OCI-LY3 (cell line): ENCODE data around the gene SLC8A2.

Source experiments
- H2AFZ ChIP-seq: fragments of 200-600, 300-600 bp; shearing (Covaris generic); 2 replicates; pipeline ENCODE4 v1.6.0; 2014; ENCODE audit warnings: antibody characterized with exemption, low read depth, low read length
- H3K27ac ChIP-seq: fragments of 200-600, 300-600 bp; sonication (generic); 2 replicates; pipeline ENCODE4 v1.5.1; 2014; ENCODE audit warnings: mild to moderate bottlenecking, low read length, moderate library complexity, mixed read lengths
- H3K27me3 ChIP-seq: fragments of 200-600, 300-600 bp; sonication (generic); 2 replicates; pipeline ENCODE4 v1.6.1; 2014; ENCODE audit warnings: low read depth, low read length, mixed read lengths
- H3K36me3 ChIP-seq: fragments of 200-600, 300-600 bp; sonication (generic); replicated peaks from 2 replicates; pipeline ENCODE3; 2014; ENCODE audit warnings: low read depth, low read length, mixed read lengths
- H3K4me1 ChIP-seq: fragments of 300-600, 200-600 bp; sonication (generic); 2 replicates; pipeline ENCODE4 v1.6.1; 2014; ENCODE audit warnings: low read length, mixed read lengths
- H3K4me2 ChIP-seq: fragments of 200-600, 300-600 bp; sonication (generic); 2 replicates; pipeline ENCODE4 v1.6.1; 2014; ENCODE audit warnings: low read length, mixed read lengths
- H3K4me3 ChIP-seq: fragments of 300-600, 200-600 bp; sonication (generic); 2 replicates; pipeline ENCODE4 v1.5.1; 2014; ENCODE audit warnings: antibody characterized with exemption, mild to moderate bottlenecking, low read length, moderate library complexity
- H3K79me2 ChIP-seq: fragments of 300-600, 200-600 bp; shearing (Covaris generic); 2 replicates; pipeline ENCODE4 v1.6.1; 2014; ENCODE audit warnings: mild to moderate bottlenecking, low read length, mixed read lengths
- H3K9ac ChIP-seq: fragments of 300-600, 200-600 bp; shearing (Covaris generic); 2 replicates; pipeline ENCODE4 v1.6.0; 2014; ENCODE audit warnings: mild to moderate bottlenecking, low read length, moderate library complexity
- H3K9me3 ChIP-seq: fragments of 200-600, 300-600 bp; shearing (Covaris generic); 2 replicates; pipeline ENCODE4 v1.6.1; 2014; ENCODE audit warnings: low read length, mixed read lengths; ENCODE audit not compliant: insufficient read depth
- H4K20me1 ChIP-seq: fragments of 200-600, 300-600 bp; sonication (generic); 2 replicates; pipeline ENCODE4 v1.6.1; 2016; ENCODE audit warnings: low read length, mixed read lengths; ENCODE audit not compliant: insufficient read depth
- EZH2phosphoT487 ChIP-seq: fragments of 200-600 bp; shearing (Covaris generic); IDR thresholded peaks from 2 replicates; pipeline ENCODE4 v1.6.1; 2018; ENCODE audit warnings: antibody characterized with exemption, mixed run types, low read depth
- TF ChIP-seq, protein P1 (sequence below): fragments of 200-600, 300-600 bp; sonication (generic); IDR thresholded peaks from 2 replicates; pipeline ENCODE4 v1.5.1; 2014; ENCODE audit warnings: antibody characterized with exemption, low read length, low read depth

SLC8A2 gene

DNA sequence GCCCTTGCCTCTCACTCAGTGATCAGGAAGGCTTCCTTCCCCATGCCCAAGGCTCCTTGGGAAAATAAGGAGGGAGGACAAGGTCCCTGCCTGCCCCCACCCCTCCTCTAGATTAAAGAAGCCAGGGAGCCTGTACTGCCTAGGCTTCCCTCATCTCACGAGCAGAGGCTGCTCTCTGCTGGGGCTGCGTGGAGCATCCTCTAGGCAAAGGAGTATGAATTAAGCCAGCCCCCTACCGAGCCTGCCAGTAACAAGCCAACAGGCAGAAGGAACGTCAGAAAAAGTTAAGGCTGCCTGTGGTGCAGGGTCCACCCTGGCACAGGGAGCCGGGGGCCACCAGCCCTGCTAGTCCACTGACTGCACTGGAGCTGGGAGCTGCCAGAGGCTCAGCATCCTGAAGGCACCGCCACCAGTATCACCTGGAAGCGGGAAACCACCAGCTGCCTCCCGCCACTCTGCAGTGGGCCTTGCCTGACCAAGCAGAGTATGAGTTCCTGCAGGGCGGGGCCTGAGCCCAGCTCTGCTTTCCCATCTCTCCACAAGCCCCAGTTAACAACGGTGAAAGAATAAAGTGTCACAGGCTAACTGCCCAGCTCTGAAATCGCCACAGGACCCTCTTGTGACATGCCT, 36.3 kb upstream of the SLC8A2 start:
- no peak overlapping the region for H3K4me2 ChIP-seq
- H3K4me3 ChIP-seq = no peak overlapping the region
- no peaks in the 10 kb centered on the region for H3K9me3 ChIP-seq
- H3K27ac ChIP-seq = no peak overlapping the region
- no peaks in the 10 kb centered on the region for H3K27me3 ChIP-seq
- peaks cover 49% of the 10 kb centered on the region for H4K20me1 ChIP-seq
- H3K4me1 ChIP-seq = peaks cover 2% of the 10 kb centered on the region; the same call in 1 of the 2 replicates
- peaks cover 56% of the 10 kb centered on the region for H3K79me2 ChIP-seq
- TF ChIP-seq, protein P1, sequence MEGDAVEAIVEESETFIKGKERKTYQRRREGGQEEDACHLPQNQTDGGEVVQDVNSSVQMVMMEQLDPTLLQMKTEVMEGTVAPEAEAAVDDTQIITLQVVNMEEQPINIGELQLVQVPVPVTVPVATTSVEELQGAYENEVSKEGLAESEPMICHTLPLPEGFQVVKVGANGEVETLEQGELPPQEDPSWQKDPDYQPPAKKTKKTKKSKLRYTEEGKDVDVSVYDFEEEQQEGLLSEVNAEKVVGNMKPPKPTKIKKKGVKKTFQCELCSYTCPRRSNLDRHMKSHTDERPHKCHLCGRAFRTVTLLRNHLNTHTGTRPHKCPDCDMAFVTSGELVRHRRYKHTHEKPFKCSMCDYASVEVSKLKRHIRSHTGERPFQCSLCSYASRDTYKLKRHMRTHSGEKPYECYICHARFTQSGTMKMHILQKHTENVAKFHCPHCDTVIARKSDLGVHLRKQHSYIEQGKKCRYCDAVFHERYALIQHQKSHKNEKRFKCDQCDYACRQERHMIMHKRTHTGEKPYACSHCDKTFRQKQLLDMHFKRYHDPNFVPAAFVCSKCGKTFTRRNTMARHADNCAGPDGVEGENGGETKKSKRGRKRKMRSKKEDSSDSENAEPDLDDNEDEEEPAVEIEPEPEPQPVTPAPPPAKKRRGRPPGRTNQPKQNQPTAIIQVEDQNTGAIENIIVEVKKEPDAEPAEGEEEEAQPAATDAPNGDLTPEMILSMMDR = no peak
- TF ChIP-seq EZH2phosphoT487 = no peak
- H2AFZ ChIP-seq = no peak overlapping the region
- no peak overlapping the region for H3K9ac ChIP-seq
- H3K36me3 ChIP-seq = peaks cover 4% of the 10 kb centered on the region

DNA sequence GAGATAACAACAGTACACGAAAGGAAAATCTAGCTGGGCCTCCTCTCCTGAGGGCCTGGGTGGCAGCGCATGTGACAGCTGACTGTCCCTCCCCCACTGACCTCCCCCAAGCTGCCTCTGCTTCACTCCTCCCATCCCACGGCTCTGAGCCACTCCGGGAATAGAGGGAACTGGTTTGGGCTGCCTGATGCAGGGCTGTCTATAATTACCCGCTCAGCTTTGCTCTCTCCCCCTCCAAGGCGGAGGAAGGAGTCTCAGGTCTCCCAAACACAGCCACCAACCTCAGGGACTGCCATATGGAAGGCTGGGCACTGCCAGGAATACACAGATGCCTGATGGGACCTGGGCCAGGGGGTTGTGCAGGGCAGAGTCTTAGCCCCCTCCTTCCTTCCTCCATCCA, 35.3 kb upstream of the SLC8A2 start:
- peaks cover 45% of the 10 kb centered on the region for H3K79me2 ChIP-seq
- peaks cover 46% of the 10 kb centered on the region for H4K20me1 ChIP-seq
- no peaks in the 10 kb centered on the region for H3K27me3 ChIP-seq
- no peaks in the 10 kb centered on the region for H3K4me1 ChIP-seq
- H3K27ac ChIP-seq = no peak overlapping the region
- H3K9me3 ChIP-seq = no peaks in the 10 kb centered on the region
- H2AFZ ChIP-seq = no peak overlapping the region
- no peak overlapping the region for H3K4me3 ChIP-seq
- peaks cover 7% of the 10 kb centered on the region for H3K36me3 ChIP-seq
- TF ChIP-seq, protein P1 = no peak
- TF ChIP-seq EZH2phosphoT487 = no peak
- no peak overlapping the region for H3K4me2 ChIP-seq
- no peak overlapping the region for H3K9ac ChIP-seq

DNA sequence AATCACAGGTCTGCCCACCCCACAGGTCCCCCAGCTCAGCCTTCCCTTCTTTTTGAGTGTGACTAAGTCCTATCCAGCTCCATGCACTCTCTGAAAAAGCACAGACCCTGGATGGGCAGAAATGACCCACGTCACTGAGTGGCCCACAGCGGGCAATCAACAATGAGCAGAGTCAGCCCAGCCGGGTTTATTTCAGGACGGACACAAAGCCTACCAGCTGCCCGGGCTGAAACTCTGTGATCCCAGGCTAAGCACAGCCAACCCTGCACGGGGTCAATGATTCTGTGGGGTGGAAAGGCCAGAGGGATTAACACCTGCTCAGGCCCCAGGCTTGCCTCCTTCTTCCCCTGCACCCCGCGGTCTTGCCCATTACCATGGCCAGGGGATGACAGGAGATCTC, 34.8 kb upstream of the SLC8A2 start:
- Histone ChIP-seq H3K79me2 (peaks cover 40% of the 10 kb centered on the region), H4K20me1 (peaks cover 41% of the 10 kb centered on the region), H2AFZ (no peak overlapping the region), H3K4me1 (no peaks in the 10 kb centered on the region), H3K36me3 (peaks cover 9% of the 10 kb centered on the region), H3K4me2 (no peak overlapping the region), H3K4me3 (no peak overlapping the region), H3K27me3 (no peaks in the 10 kb centered on the region), H3K9me3 (no peaks in the 10 kb centered on the region), H3K9ac (no peak overlapping the region), H3K27ac (no peak overlapping the region)
- TF ChIP-seq, protein P1 = no peak
- no peak for TF ChIP-seq EZH2phosphoT487

DNA sequence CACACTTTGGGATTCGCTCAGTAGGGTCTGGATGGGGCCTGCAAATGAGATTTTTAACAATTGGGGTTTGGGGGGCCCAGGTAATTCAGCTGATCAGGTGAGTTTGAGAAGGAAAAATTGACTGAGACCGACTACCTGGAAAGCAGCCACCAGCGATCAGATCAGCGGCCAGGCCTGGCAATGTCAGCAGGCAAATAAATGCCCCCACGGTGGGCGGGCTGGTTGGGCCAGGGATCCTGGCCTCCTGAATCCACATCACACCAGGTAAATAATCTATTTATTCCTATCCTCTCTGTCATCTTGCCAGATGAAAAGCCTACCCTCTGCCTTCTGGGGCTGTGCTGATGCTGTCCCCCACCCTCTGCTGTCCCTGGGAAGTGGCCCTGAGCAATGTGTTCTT, 33.8 kb upstream of the SLC8A2 start:
- H3K36me3 ChIP-seq = peaks cover 12% of the 10 kb centered on the region
- TF ChIP-seq, protein P1 = no peak
- no peak for TF ChIP-seq EZH2phosphoT487
- no peak overlapping the region for H3K9ac ChIP-seq
- peaks cover 30% of the 10 kb centered on the region for H3K79me2 ChIP-seq
- H4K20me1 ChIP-seq = peaks cover 34% of the 10 kb centered on the region
- no peaks in the 10 kb centered on the region for H3K27me3 ChIP-seq
- H3K4me2 ChIP-seq = no peak overlapping the region
- H3K9me3 ChIP-seq = no peaks in the 10 kb centered on the region
- H3K4me1 ChIP-seq = no peaks in the 10 kb centered on the region
- H3K4me3 ChIP-seq = no peak overlapping the region
- no peak overlapping the region for H3K27ac ChIP-seq
- no peak overlapping the region for H2AFZ ChIP-seq
